OCI-LY7 (cell line): ENCODE measurements around the gene CRELD1.

Experiments
- CTCF ChIP-seq: fragments of 200-600 bp; sonication (generic); conservative IDR thresholded peaks from 2 replicates; pipeline ENCODE4 v1.5.1; 2014; ENCODE audit warnings: mild to moderate bottlenecking, antibody characterized with exemption, low read length, moderate library complexity, mixed read lengths
- EZH2phosphoT487 ChIP-seq: fragments of 200-600 bp; sonication (generic); IDR thresholded peaks from 2 replicates; pipeline ENCODE4 v1.6.1; 2018; ENCODE audit warnings: low read depth, borderline replicate concordance, mild to moderate bottlenecking, mixed run types, antibody characterized with exemption, low read length, moderate library complexity, mixed read lengths

- TF ChIP-seq CTCF = no peak
- TF ChIP-seq EZH2phosphoT487 = no peak
Observed at GRCh38 chr3:9937486-9938238, 4.0 kb downstream of the CRELD1 start.
